H9 (cell line): ENCODE results near the gene COMMD10. TPM values are rescaled to one million over a fixed set of nuclear protein-coding genes. Genes with fewer than 3 reads are reported as not detected.

Experiments used
- DNase-seq: peaks from one replicate; pipeline ENCODE4 v3.0.0-alpha.2; 2017
- H2AFZ ChIP-seq: one replicate; pipeline ENCODE4 v1.6.1; 2013; ENCODE audit warnings: mild to moderate bottlenecking, low read length, control low read depth, moderate library complexity
- H2AK5ac ChIP-seq: 2 replicates; pipeline ENCODE4 v1.6.1; 2013; ENCODE audit warnings: low read length, control low read depth, mixed read lengths; ENCODE audit not compliant: insufficient read length
- H2BK120ac ChIP-seq: one replicate; pipeline ENCODE4 v1.6.1; 2013; ENCODE audit warnings: low read depth, mild to moderate bottlenecking, low read length, control low read depth, inconsistent platforms; ENCODE audit not compliant: poor library complexity, severe bottlenecking
- H2BK12ac ChIP-seq: 2 replicates; pipeline ENCODE4 v1.6.1; 2013; ENCODE audit warnings: low read length, control low read depth, mixed read lengths, low read depth; ENCODE audit not compliant: insufficient read length
- H2BK15ac ChIP-seq: 2 replicates; pipeline ENCODE4 v1.6.1; 2013; ENCODE audit warnings: low read depth, low read length, control low read depth
- H2BK20ac ChIP-seq: one replicate; pipeline ENCODE4 v1.6.1; 2013; ENCODE audit warnings: low read depth, mild to moderate bottlenecking, low read length, control low read depth, inconsistent platforms; ENCODE audit not compliant: poor library complexity, severe bottlenecking
- H2BK5ac ChIP-seq: 2 replicates; pipeline ENCODE4 v1.6.1; 2013; ENCODE audit warnings: low read length, control low read depth, mixed read lengths; ENCODE audit not compliant: insufficient read length
- H3K14ac ChIP-seq: 2 replicates; pipeline ENCODE4 v1.6.1; 2013; ENCODE audit warnings: low read length, control low read depth; ENCODE audit not compliant: insufficient read depth
- H3K18ac ChIP-seq: 2 replicates; pipeline ENCODE4 v1.6.1; 2013; ENCODE audit warnings: low read depth, mild to moderate bottlenecking, mixed read lengths, low read length, control low read depth; ENCODE audit not compliant: insufficient read length
- H3K23ac ChIP-seq: 2 replicates; pipeline ENCODE4 v1.6.1; 2013; ENCODE audit warnings: low read length, control low read depth, mixed read lengths, low read depth; ENCODE audit not compliant: insufficient read length
- H3K23me2 ChIP-seq: 2 replicates; pipeline ENCODE4 v1.6.1; 2013; ENCODE audit warnings: low read depth, mild to moderate bottlenecking, mixed read lengths, low read length, control low read depth; ENCODE audit not compliant: insufficient read length, poor library complexity, severe bottlenecking
- H3K27ac ChIP-seq: 2 replicates; pipeline ENCODE4 v1.5.1; 2013; ENCODE audit warnings: low read length, control low read depth, mixed read lengths, low read depth; ENCODE audit not compliant: insufficient read length
- H3K27me3 ChIP-seq: 2 replicates; pipeline ENCODE4 v1.6.1; 2013; ENCODE audit warnings: low read length, control low read depth, inconsistent platforms; ENCODE audit not compliant: insufficient read depth
- H3K4ac ChIP-seq: 2 replicates; pipeline ENCODE4 v1.6.1; 2013; ENCODE audit warnings: low read depth, mild to moderate bottlenecking, control low read depth, inconsistent platforms, low read length, moderate library complexity
- H3K4me1 ChIP-seq: 2 replicates; pipeline ENCODE4 v1.6.1; 2013; ENCODE audit warnings: low read length, control low read depth, inconsistent platforms; ENCODE audit not compliant: insufficient read depth
- H3K4me2 ChIP-seq: 2 replicates; pipeline ENCODE4 v1.6.1; 2013; ENCODE audit warnings: low read length, control low read depth, mixed read lengths; ENCODE audit not compliant: insufficient read length, insufficient read depth
- H3K56ac ChIP-seq: 2 replicates; pipeline ENCODE4 v1.6.1; 2013; ENCODE audit warnings: low read depth, mild to moderate bottlenecking, mixed read lengths, low read length, control low read depth; ENCODE audit not compliant: insufficient read length
- H3K79me1 ChIP-seq: 2 replicates; pipeline ENCODE4 v1.6.1; 2013; ENCODE audit warnings: low read depth, mild to moderate bottlenecking, moderate library complexity, low read length, control low read depth, inconsistent platforms; ENCODE audit not compliant: insufficient read depth, poor library complexity, severe bottlenecking
- H3K79me2 ChIP-seq: 2 replicates; pipeline ENCODE4 v1.6.1; 2013; ENCODE audit warnings: low read length, control low read depth, inconsistent platforms; ENCODE audit not compliant: insufficient read depth
- H3K9ac ChIP-seq: 2 replicates; pipeline ENCODE4 v1.6.1; 2013; ENCODE audit warnings: low read length, control low read depth, mixed read lengths; ENCODE audit not compliant: insufficient read length; ENCODE audit errors: extremely low read depth
- H3K9me3 ChIP-seq: one replicate; pipeline ENCODE4 v1.6.1; 2013; ENCODE audit warnings: low read depth, low read length, inconsistent platforms; ENCODE audit not compliant: control insufficient read depth
- H3T11ph ChIP-seq: one replicate; pipeline ENCODE4 v1.6.1; 2013; ENCODE audit warnings: mild to moderate bottlenecking, low read length, control low read depth, inconsistent platforms
- H4K20me1 ChIP-seq: one replicate; pipeline ENCODE4 v1.6.1; 2013; ENCODE audit not compliant: control insufficient read depth, insufficient read length, insufficient read depth
- H4K5ac ChIP-seq: 2 replicates; pipeline ENCODE4 v1.6.1; 2013; ENCODE audit warnings: low read depth, mild to moderate bottlenecking, mixed read lengths, low read length, control low read depth; ENCODE audit not compliant: insufficient read length
- H4K8ac ChIP-seq: replicated peaks from 2 replicates; pipeline ENCODE4 v1.6.1; 2013; ENCODE audit warnings: low read length, control low read depth, mixed read lengths, low read depth; ENCODE audit not compliant: insufficient read length
- H4K91ac ChIP-seq: 2 replicates; pipeline ENCODE4 v1.6.1; 2013; ENCODE audit warnings: low read depth, mild to moderate bottlenecking, moderate library complexity, mixed read lengths, low read length, control low read depth; ENCODE audit not compliant: insufficient read length
- H3K27ac Mint-ChIP-seq, 3 experiments: 2 replicates in 2 of 3; 3 replicates in 1 of 3; pipeline ENCODE4 v1.8.0; 2020 to 2021; ENCODE audit warnings: mixed read lengths in 3 of 3, mild to moderate bottlenecking in 1 of 3, moderate library complexity in 1 of 3
- H3K27me3 Mint-ChIP-seq: 2 replicates; pipeline ENCODE4 v1.8.0; 2021; ENCODE audit warnings: low read depth, mild to moderate bottlenecking, moderate library complexity, mixed read lengths
- H3K36me3 Mint-ChIP-seq, 3 experiments: 2 replicates in 2 of 3; 3 replicates in 1 of 3; pipeline ENCODE4 v1.8.0; 2020 to 2021; ENCODE audit warnings: low read depth in 3 of 3, mixed read lengths in 3 of 3; ENCODE audit not compliant: insufficient read depth in 1 of 3
- H3K4me1 Mint-ChIP-seq, 2 experiments: 2 replicates each; pipeline ENCODE4 v1.8.0; 2020; ENCODE audit warnings: mixed read lengths in 2 of 2
- H3K4me3 Mint-ChIP-seq, 2 experiments: 2 replicates in 1 of 2; 3 replicates in 1 of 2; pipeline ENCODE4 v1.8.0; 2020 to 2021; ENCODE audit warnings: mild to moderate bottlenecking in 2 of 2, mixed read lengths in 2 of 2, moderate library complexity in 1 of 2
- H3K9me3 Mint-ChIP-seq, 2 experiments: 2 replicates in 1 of 2; 3 replicates in 1 of 2; pipeline ENCODE4 v1.8.0; 2020; ENCODE audit warnings: mild to moderate bottlenecking in 2 of 2, mixed read lengths in 2 of 2, moderate library complexity in 1 of 2
- CTCF ChIP-seq: fragments of 200-600 bp; sonication (generic); conservative IDR thresholded peaks from 3 replicates; pipeline ENCODE4 v1.8.0; 2021; ENCODE audit warnings: antibody characterized with exemption, mild to moderate bottlenecking
- WGBS: extraction: QIAGEN DNeasy Blood & Tissue Kit; methylation state at CpG from one replicate; pipeline ENCODE4 v1.1.7; 2013; ENCODE audit warnings: missing lambda C conversion rate, low lambda C conversion rate, mixed read lengths; ENCODE audit not compliant: insufficient read length; ENCODE audit errors: extremely low coverage; 5-methylcytosine and 5-hydroxymethylcytosine counted together
- total RNA-seq: library from RNA; stranded (reverse); gene quantifications from 2 replicates; pipeline ENCODE4 v1.2.1, GENCODE V29; 2021

COMMD10 gene
- total RNA-seq, 1 experiment from 2014 or later = 33.9 TPM

GRCh38 chr5:116256717-116257116 is 171.9 kb downstream of the COMMD10 start:
- H4K20me1 ChIP-seq = no peaks in the 10 kb centered on the region
- Mint-ChIP-seq H3K27ac (no peak overlapping the region), H3K4me3 (no peak overlapping the region), H3K9me3 (peaks cover 0 to 3% of the 10 kb centered on the region in 2 experiments; a peak in 1 of 5 replicates), H3K27me3 (no peaks in the 10 kb centered on the region), H3K4me1 (peaks cover 6 to 7% of the 10 kb centered on the region in 2 experiments), H3K36me3 (0 out of 7 replicates have a peak, but pooled peaks cover 0 to 2% (median 0%) of the 10 kb centered on the region in 3 experiments)
- H3K23me2 ChIP-seq = no peaks in the 10 kb centered on the region
- H3K4me2 ChIP-seq = no peak overlapping the region
- no peak overlapping the region for H3K23ac ChIP-seq
- no peaks in the 10 kb centered on the region for H3K79me1 ChIP-seq
- H2BK15ac ChIP-seq = no peak overlapping the region
- H3K27me3 ChIP-seq = no peaks in the 10 kb centered on the region
- no peak overlapping the region for H2BK12ac ChIP-seq
- no peak for TF ChIP-seq CTCF
- H4K8ac ChIP-seq = no peak overlapping the region
- H3K9me3 ChIP-seq = no peaks in the 10 kb centered on the region
- no peak overlapping the region for H3K9ac ChIP-seq
- WGBS = no CpG with 5 or more reads among the region's 1 CpG
- no peak overlapping the region for H2BK20ac ChIP-seq
- H4K5ac ChIP-seq = no peak overlapping the region
- no peak overlapping the region for H2AFZ ChIP-seq
- H3K27ac ChIP-seq = no peak overlapping the region
- no peak overlapping the region for H3K4ac ChIP-seq
- no peak overlapping the region for H3K14ac ChIP-seq
- no peak overlapping the region for H2AK5ac ChIP-seq
- no peak overlapping the region for H3K18ac ChIP-seq
- no peaks in the 10 kb centered on the region for H3K79me2 ChIP-seq
- no peak overlapping the region for H3K56ac ChIP-seq
- H2BK5ac ChIP-seq = no peak overlapping the region
- DNase-seq = no peak
- H3T11ph ChIP-seq = no peak overlapping the region
- no peak overlapping the region for H4K91ac ChIP-seq
- H2BK120ac ChIP-seq = no peak overlapping the region
- no peaks in the 10 kb centered on the region for H3K4me1 ChIP-seq
